GF-D8 (cell line): ENCODE data around the gene ADAM11.

Experiments used
- DNase-seq: peaks from one replicate; lab custom pipeline; 2025; lab: John Stamatoyannopoulos, UW

The ADAM11 gene

GRCh38 chr17:44775136-44775837 is 16.5 kb downstream of the ADAM11 start:
- DNase-seq = peak; percentile 65

GRCh38 chr17:44775838-44776621 is 17.2 kb downstream of the ADAM11 start:
- no peak for DNase-seq

DNA sequence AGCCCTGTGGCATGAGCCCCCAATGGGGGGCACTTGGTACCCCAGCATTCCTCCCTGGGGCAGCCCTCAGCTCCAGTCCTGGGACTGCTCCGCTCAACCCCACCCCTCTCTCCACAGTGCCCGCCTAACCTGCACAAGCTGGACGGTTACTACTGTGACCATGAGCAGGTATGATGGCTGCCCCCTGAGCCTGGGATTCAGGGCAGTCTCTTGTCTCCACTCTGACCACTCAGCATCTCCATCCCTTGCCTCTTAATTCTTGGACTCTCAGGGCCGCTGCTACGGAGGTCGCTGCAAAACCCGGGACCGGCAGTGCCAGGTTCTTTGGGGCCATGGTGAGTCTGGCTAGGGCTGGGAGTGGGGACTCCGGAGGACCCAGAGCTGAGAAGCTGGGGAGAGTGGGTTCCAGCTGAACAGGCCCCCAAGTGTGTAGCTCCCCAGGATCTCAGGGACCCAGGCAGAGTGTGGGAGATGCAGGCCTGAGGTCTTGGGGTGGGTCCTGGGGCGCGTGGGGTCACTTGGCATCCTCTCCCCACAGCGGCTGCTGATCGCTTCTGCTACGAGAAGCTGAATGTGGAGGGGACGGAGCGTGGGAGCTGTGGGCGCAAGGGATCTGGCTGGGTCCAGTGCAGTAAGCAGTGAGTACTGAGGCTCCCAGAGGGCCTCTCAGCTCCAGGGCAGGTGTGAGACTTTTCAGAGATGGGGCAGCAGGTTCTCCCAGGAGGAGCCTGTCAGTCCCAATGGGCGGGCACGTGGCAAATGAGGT is 18.0 kb downstream of the ADAM11 start:
- no peak for DNase-seq

- no peak for DNase-seq
These were observed 18.9 kb downstream of the ADAM11 start for GRCh38 chr17:44777394-44778348.

- DNase-seq = no peak
These were observed 19.9 kb downstream of the ADAM11 start for GRCh38 chr17:44778656-44779210.

- DNase-seq = peak; percentile 5
These were observed 20.6 kb downstream of the ADAM11 start for GRCh38 chr17:44779211-44780025.

GRCh38 chr17:44780161-44780560 is 21.4 kb downstream of the ADAM11 start:
- no peak for DNase-seq

GRCh38 chr17:44780845-44781480 is 22.2 kb downstream of the ADAM11 start:
- no peak for DNase-seq

DNA sequence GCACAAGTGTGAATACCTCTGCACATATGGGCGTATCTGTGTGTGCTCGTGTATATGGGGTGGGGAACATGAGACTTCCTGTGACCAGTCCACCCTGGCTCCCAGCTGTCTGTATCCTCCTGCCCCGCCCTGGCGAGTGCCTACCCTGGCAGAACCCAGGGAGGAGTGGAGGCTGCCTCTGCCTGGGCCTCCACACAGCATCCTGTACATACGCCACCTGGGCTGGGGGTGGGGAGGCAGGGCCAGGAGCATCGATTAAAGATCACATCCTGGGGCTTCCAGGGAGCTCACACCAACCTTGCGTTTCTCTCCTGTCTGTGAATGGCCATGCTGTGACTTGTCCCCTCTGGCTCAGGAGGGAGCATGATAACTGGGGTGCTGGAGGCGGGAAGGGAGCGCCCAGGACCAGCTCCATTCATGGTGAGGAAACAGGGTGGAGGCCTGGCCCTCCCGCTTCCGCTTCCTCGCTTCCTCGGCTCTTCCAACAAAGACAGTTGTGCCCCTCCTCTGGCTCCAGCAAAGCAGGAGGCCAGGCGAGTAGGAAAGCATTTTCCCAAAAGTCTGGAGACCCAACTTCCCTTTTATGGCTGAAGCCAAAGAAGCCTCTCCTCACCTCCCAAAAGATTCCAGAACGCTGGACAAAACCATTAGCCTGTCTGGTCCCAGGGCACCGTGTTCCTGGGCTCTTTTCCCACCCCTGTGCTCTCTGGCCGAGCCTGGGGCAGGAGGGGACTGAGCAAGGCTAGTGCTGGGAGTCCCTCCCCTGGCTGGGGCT is 22.9 kb downstream of the ADAM11 start:
- no peak for DNase-seq

DNA sequence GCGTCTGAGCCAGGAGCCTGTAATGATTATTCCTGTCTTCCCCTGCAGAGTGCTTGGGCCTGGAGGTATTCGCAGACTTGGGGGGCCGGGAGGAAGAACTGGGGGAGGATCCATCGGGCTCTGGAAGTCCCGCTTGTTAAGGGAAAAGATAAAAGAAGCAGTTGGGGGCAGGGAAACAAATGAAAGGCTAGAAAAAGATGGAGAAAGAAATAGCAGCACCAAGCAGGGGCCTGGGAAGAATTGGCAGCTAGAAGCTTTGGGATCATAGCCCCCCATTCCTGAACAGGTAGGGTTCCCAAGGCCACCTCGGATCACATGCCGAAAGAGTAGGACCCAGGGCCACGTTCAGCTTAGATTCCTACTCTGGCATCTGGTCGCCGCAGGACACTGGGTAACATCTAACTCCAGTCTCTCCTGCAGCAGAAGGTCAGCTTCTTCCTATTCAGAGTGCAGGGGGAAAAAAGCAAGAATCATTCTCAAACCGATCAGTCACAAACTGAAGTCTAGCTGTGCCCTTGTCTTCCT is 23.6 kb downstream of the ADAM11 start:
- no peak for DNase-seq

DNA sequence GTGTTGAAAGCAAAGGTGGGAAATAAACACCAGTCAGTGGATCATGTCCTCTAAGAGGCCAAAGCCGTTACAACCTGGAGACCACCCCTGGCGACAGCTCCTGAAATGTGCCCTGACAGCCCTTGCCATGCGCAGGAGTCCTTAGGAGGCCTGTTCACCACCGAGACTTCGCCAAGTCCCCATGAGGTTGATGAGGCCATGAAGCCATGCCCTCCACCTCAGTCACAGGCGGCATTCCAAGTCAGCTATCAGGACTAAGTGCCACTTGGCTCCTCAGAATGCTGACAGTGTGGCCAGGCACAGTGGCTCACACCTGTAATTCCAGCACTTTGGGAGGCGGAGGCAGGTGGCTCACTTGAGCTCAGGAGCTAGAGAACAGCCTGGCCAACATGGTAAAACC is 27.1 kb downstream of the ADAM11 start:
- DNase-seq = no peak

- no peak for DNase-seq
These were observed 27.8 kb downstream of the ADAM11 start for GRCh38 chr17:44786551-44787081.

DNA sequence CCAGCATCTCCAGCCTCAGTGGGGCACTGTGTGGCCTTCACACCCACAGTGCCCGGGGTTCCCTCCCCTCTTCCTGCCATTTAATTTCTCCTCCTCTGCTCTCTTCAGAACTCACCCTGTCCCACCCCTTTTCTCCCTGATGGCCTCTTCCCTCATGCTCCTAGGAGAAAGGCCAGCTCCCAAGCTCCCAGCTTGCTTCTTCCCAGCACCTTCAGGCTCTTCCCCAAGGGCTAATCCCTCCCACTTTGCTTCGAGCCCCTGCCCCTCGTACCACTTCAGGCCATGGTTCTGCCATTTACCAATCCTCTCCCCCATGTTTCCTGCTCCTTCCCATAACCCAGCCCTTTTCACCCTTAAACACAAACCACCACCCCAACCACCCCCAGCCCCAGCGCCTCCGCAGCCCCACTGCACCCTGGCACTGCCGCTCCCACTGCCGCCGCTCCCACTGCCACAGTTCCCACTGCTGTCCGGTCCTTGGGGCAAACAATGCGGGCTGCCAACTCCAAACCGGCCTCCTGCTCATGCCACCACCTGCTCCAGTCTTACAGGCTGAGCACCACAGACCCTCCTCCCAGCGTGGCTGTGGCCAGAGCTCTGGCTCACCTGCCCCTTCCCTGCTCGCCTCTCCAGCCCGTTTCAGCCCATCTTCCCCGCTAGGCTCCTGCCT is 28.6 kb downstream of the ADAM11 start:
- no peak for DNase-seq

GRCh38 chr17:44788139-44788538 is 29.4 kb downstream of the ADAM11 start:
- no peak for DNase-seq

DNA sequence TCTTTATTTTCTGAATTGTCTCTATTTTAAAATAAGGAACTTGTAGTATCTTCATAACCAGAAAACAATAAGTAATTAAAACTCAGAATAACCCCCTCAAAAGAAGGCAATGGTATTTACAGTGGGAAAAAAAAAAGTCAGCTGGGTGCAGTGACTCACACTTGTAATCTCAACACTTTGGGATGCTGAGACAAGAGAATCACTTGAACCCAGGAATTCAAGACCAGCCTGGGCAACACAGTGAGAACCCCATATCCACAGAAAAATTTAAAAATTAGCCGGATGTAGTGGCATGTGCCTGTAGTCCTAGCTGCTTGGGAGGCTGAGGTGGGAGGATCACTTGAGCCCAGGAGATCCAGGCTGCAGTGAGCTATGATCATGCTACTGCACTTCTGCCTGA is 33.5 kb downstream of the ADAM11 start:
- no peak for DNase-seq

GRCh38 chr17:44793885-44794842 is 35.4 kb downstream of the ADAM11 start:
- no peak for DNase-seq
